ENCODE data around the gene H2AZ1. TPM values are rescaled to one million over a fixed set of nuclear protein-coding genes. Genes with fewer than 3 reads are reported as not detected.

Gene H2AZ1
- total RNA-seq, 4 donors from 2014 or later = 109 to 419 (median 322) TPM

DNA sequence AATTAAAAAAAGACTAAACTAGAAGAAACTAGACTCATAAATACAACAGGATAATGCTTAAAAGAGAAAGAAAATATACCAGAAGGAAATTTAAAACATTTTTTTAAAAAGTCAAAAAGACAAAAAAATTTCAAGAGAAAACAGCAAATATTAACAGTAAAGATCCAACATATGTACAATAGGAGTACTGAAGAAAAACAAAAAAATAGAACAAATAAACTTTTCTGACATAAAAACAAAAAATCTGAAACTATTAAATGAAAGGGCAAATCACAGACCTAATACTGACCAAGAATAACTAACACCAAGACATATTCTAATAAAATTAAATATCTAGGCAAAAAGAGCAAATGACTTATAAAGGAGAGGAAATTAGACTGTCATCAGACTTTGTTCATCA lies 15.2 kb downstream of the H2AZ1 start:
- DNase-seq = no peak
- Histone ChIP-seq H3K36me3 (peaks cover 0 to 37% (median 7%) of the 10 kb centered on the region in 3 donors), H3K4me3 (no peak overlapping the region), H3K27ac (no peak overlapping the region), H3K27me3 (no peaks in the 10 kb centered on the region), H3K9me3 (peaks cover 0 to 22% (median 16%) of the 10 kb centered on the region in 3 donors), H3K4me1 (no peaks in the 10 kb centered on the region)
- intact Hi-C loops (cut with DNase I) = no loop called here
- TF ChIP-seq POLR2A (IDR thresholded peaks at IDR 0.05) = no peak
- TF ChIP-seq, protein P1, sequence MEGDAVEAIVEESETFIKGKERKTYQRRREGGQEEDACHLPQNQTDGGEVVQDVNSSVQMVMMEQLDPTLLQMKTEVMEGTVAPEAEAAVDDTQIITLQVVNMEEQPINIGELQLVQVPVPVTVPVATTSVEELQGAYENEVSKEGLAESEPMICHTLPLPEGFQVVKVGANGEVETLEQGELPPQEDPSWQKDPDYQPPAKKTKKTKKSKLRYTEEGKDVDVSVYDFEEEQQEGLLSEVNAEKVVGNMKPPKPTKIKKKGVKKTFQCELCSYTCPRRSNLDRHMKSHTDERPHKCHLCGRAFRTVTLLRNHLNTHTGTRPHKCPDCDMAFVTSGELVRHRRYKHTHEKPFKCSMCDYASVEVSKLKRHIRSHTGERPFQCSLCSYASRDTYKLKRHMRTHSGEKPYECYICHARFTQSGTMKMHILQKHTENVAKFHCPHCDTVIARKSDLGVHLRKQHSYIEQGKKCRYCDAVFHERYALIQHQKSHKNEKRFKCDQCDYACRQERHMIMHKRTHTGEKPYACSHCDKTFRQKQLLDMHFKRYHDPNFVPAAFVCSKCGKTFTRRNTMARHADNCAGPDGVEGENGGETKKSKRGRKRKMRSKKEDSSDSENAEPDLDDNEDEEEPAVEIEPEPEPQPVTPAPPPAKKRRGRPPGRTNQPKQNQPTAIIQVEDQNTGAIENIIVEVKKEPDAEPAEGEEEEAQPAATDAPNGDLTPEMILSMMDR (IDR thresholded peaks at IDR 0.05) = no peak

DNA sequence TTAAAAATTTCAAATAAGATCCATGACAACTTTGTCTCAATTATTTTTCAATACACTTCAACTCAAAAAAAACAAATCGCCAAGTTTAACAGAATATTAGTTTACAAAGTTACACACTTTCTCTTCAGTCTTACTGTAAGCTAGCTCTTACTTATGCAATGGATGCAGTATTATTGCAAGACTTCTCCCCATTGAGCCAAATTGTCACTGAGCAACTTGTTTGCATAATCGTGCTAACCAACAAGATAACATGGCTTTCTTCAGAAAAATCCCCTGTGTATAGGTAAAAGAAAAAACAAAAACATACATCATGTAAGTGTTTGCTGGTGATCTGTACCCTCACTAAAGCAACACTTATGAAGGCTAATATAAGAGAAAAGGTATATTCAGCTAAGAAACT lies 22.5 kb downstream of the H2AZ1 start:
- intact Hi-C loops (cut with DNase I) = no loop called here
- Histone ChIP-seq H3K36me3 (peaks cover 0 to 57% (median 3%) of the 10 kb centered on the region in 3 donors), H3K9me3 (no peaks in the 10 kb centered on the region), H3K27me3 (no peaks in the 10 kb centered on the region), H3K4me1 (no peaks in the 10 kb centered on the region), H3K4me3 (no peak overlapping the region), H3K27ac (no peak overlapping the region)
- WGBS, 2 donors = 61 to 86% methylated on average over 2 of the region's 2 CpGs
- no peak for DNase-seq
- TF ChIP-seq POLR2A (IDR thresholded peaks at IDR 0.05) = no peak
- TF ChIP-seq, protein P1 (IDR thresholded peaks at IDR 0.05) = no peak

DNA sequence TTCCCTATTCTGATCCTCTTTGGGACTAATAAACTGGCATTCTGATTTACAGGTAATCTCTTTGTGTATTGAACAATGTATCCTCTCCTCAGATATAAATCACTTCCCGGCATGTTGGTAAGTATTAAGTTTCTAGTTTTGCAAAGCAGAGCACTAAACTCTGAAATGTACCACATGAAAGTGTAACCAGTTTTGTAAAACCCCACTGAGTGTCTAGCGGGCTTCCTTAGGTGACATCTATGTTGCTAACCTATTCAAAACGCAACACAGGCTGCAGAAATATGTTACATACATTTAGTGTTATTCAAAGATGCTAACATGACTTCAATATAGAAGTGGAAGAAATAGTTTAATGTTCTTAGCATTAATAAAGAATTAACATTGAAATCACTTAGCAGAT lies 28.9 kb downstream of the H2AZ1 start:
- peaks cover 0 to 82% (median 4%) of the 10 kb centered on the region in 3 donors for H3K36me3 ChIP-seq
- intact Hi-C loops (cut with DNase I) = no loop called here
- 77 to 100% methylated on average over 3 of the region's 3 CpGs for WGBS, 2 donors
- TF ChIP-seq POLR2A (IDR thresholded peaks at IDR 0.05) = no peak
- TF ChIP-seq, protein P1 (IDR thresholded peaks at IDR 0.05) = no peak
- H3K4me1 ChIP-seq = no peaks in the 10 kb centered on the region
- H3K4me3 ChIP-seq = no peak overlapping the region
- no peaks in the 10 kb centered on the region for H3K27me3 ChIP-seq
- no peak overlapping the region for H3K27ac ChIP-seq
- H3K9me3 ChIP-seq = peaks cover 0 to 4% (median 0%) of the 10 kb centered on the region in 3 donors
- DNase-seq = no peak

DNA sequence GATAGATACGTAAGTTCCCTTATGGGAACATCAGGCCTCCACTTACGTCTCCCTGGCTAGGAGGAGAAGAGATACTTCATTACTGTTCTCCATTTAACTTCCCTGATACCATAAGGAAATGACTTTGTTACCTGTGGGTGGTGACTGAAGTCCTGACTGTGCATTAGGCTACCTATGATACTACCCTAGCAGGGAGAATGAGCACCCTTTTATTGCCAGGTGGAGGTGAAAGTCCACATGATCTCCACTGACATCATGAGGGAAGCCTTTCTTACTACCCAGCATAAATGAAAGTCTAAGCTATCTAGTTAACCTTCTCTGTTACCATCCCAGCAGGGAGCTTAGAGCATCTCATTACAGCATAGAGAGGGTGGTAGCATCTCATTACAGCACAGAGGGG lies 31.4 kb downstream of the H2AZ1 start:
- WGBS, 2 donors = 94 to 100% methylated on average over 2 of the region's 2 CpGs
- H3K27ac ChIP-seq = no peak overlapping the region
- H3K27me3 ChIP-seq = no peaks in the 10 kb centered on the region
- H3K4me3 ChIP-seq = no peak overlapping the region
- peaks cover 0 to 4% (median 0%) of the 10 kb centered on the region in 3 donors for H3K9me3 ChIP-seq
- DNase-seq = no peak
- TF ChIP-seq, protein P1 (IDR thresholded peaks at IDR 0.05) = no peak
- TF ChIP-seq POLR2A (IDR thresholded peaks at IDR 0.05) = no peak
- H3K4me1 ChIP-seq = no peaks in the 10 kb centered on the region
- peaks cover 0 to 95% (median 4%) of the 10 kb centered on the region in 3 donors for H3K36me3 ChIP-seq
- intact Hi-C loops (cut with DNase I) = no loop called here

DNA sequence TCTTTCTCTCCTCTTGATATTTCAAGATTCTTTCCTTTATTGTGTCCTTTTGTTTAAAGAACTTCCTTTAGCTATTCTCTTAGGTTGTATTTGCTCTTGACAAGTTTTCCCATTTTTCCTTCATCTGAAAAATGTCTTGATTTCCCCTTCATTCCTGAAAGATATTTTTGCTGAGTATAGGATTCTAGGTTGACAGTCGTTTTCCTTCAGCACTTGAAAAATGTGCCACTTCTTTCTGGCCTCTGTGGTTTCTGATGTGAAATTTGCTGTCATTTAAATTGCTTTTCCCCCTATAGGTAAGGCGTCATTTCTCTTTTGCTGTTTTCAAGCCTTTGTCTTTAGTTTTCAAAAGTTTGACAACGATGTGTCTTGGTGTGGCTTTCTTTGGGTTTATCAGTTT lies 32.5 kb downstream of the H2AZ1 start:
- no peak overlapping the region for H3K27ac ChIP-seq
- 96 to 98% methylated on average over 3 of the region's 3 CpGs for WGBS, 2 donors
- no peaks in the 10 kb centered on the region for H3K4me1 ChIP-seq

More for the DNA sequence above, 32.5 kb downstream of the H2AZ1 start:
- Histone ChIP-seq H3K27me3 (no peaks in the 10 kb centered on the region), H3K36me3 (peaks cover 0 to 86% (median under 1%) of the 10 kb centered on the region in 3 donors), H3K9me3 (peaks cover 0 to 4% (median 0%) of the 10 kb centered on the region in 3 donors), H3K4me3 (no peak overlapping the region)
- intact Hi-C loops (cut with DNase I) = no loop called here
- no peak for TF ChIP-seq POLR2A (IDR thresholded peaks at IDR 0.05)
- TF ChIP-seq, protein P1 (IDR thresholded peaks at IDR 0.05) = no peak
- no peak for DNase-seq

All from esophagus squamous epithelium (tissue), 5 donors.